ENCODE results near the gene MST1.

MST1 gene

DNA sequence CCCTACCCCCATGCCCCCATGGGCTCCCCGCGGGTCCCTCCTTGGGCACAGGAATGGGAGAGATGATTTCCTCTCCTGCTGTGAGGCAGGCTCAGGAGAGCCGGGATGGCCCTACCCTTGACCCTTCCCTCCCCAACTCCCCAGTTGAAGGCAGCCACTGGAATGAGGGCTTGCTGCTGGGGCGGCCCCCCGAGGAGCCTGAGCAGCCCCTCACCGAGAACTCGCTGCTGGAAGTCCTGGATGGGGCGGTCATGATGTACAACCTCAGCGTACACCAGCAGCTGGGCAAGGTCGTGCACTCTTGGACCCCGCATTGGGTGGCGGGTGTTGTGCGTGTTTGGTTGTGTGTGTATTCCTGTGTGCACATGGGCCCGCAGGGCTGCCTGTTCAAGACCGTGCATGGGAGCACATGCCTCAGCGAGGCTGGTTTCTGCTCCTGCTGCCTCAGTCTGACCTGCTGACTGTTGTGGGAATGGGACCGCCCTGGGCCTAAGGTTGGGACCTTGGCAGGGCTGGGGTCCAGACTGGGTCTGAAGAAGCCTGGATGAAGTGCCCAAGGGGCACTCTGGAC, 16.2 kb upstream of the MST1 start:
- TF ChIP-seq USF1 (IDR thresholded peaks at IDR 0.05) (no peak), RAD21 (IDR thresholded peaks at IDR 0.05; ENCODE audit: low read depth) (no peak), YY1 (IDR thresholded peaks at IDR 0.05; ENCODE audit: low read depth) (no peak), TCF12 (IDR thresholded peaks at IDR 0.05; ENCODE audit: low read depth) (no peak), CEBPB (IDR thresholded peaks at IDR 0.05) (no peak), ZBTB7A (IDR thresholded peaks at IDR 0.05; ENCODE audit: low read depth) (no peak)
- TF ChIP-seq, protein P1, sequence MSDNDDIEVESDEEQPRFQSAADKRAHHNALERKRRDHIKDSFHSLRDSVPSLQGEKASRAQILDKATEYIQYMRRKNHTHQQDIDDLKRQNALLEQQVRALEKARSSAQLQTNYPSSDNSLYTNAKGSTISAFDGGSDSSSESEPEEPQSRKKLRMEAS (IDR thresholded peaks at IDR 0.05) = no peak

DNA sequence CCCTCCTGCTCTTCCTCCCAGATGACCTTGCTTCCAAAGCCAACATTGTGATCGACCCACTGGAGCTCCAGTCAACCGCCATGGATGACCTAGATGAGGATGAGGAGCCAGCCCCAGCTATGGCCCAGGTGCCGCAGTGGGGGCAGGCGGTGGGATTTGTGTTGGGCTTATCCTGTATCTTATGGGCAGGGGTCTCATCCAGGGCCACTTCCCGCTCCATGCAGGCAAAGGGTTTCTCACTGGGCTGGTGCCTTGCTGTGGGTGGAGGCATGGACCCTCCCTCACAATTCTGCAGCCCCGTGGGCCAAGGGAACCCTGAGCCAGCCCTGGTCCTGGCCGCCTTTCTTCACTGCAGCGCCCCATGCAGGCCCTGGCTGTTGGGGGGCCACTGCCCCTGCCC, 15.4 kb upstream of the MST1 start:
- TF ChIP-seq EP300 (IDR thresholded peaks at IDR 0.05; ENCODE audit: borderline replicate concordance) (no peak), RAD21 (IDR thresholded peaks at IDR 0.05; ENCODE audit: low read depth) (no peak), USF1 (IDR thresholded peaks at IDR 0.05) (no peak), ZBTB7A (IDR thresholded peaks at IDR 0.05; ENCODE audit: low read depth) (no peak), CEBPB (IDR thresholded peaks at IDR 0.05) (no peak), TCF12 (IDR thresholded peaks at IDR 0.05; ENCODE audit: low read depth) (no peak), NFIC (IDR thresholded peaks at IDR 0.05) (no peak), TEAD4 (IDR thresholded peaks at IDR 0.05) (no peak), FOXM1 (IDR thresholded peaks at IDR 0.05; ENCODE audit: borderline replicate concordance, low read depth) (no peak), EGR1 (IDR thresholded peaks at IDR 0.05) (no peak), TAF1 (IDR thresholded peaks at IDR 0.05; ENCODE audit: low read depth) (no peak)
- TF ChIP-seq, protein P1 (IDR thresholded peaks at IDR 0.05) = no peak
- TF ChIP-seq, protein P2, sequence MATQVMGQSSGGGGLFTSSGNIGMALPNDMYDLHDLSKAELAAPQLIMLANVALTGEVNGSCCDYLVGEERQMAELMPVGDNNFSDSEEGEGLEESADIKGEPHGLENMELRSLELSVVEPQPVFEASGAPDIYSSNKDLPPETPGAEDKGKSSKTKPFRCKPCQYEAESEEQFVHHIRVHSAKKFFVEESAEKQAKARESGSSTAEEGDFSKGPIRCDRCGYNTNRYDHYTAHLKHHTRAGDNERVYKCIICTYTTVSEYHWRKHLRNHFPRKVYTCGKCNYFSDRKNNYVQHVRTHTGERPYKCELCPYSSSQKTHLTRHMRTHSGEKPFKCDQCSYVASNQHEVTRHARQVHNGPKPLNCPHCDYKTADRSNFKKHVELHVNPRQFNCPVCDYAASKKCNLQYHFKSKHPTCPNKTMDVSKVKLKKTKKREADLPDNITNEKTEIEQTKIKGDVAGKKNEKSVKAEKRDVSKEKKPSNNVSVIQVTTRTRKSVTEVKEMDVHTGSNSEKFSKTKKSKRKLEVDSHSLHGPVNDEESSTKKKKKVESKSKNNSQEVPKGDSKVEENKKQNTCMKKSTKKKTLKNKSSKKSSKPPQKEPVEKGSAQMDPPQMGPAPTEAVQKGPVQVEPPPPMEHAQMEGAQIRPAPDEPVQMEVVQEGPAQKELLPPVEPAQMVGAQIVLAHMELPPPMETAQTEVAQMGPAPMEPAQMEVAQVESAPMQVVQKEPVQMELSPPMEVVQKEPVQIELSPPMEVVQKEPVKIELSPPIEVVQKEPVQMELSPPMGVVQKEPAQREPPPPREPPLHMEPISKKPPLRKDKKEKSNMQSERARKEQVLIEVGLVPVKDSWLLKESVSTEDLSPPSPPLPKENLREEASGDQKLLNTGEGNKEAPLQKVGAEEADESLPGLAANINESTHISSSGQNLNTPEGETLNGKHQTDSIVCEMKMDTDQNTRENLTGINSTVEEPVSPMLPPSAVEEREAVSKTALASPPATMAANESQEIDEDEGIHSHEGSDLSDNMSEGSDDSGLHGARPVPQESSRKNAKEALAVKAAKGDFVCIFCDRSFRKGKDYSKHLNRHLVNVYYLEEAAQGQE (IDR thresholded peaks at IDR 0.05; ENCODE audit: low read depth) = no peak

DNA sequence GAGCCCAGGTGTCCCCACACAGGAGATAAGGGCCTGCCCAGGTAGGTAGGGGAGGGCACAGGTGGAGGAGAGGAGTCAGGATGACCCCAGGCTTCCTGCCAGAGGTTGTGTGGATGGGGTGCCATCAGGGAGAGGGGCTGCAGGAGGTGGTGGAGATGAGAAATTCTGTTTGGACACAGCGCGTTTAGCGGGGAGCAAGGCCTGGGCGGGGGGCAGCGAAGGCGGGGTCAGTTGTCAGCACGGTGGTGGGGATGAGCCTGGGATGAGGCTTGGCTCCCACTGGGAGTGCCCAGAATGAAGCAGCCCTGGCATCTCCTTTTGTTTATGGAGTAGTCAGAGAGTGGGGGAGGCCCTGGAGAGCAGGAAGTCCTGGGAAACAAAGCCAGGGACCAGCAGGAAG, 14.7 kb upstream of the MST1 start:
- TF ChIP-seq, protein P1 (IDR thresholded peaks at IDR 0.05) = no peak
- no peak for TF ChIP-seq EGR1 (IDR thresholded peaks at IDR 0.05)

- TF ChIP-seq RAD21 (IDR thresholded peaks at IDR 0.05; ENCODE audit: low read depth) (peak; percentile 74), ZBTB7A (IDR thresholded peaks at IDR 0.05; ENCODE audit: low read depth) (0 out of 2 replicates have a peak, but pooled peaks have one; percentile 55)
- TF ChIP-seq, protein P2 (IDR thresholded peaks at IDR 0.05; ENCODE audit: low read depth) = no peak
These were observed 14.2 kb upstream of the MST1 start for GRCh38 chr3:49703443-49703927.

- no peak for TF ChIP-seq YY1 (IDR thresholded peaks at IDR 0.05; ENCODE audit: low read depth)
- no peak for TF ChIP-seq CEBPB (IDR thresholded peaks at IDR 0.05)
- no peak for TF ChIP-seq RAD21 (IDR thresholded peaks at IDR 0.05; ENCODE audit: low read depth)
- no peak for TF ChIP-seq NFIC (IDR thresholded peaks at IDR 0.05)
- no peak for TF ChIP-seq TEAD4 (IDR thresholded peaks at IDR 0.05)
- TF ChIP-seq TCF12 (IDR thresholded peaks at IDR 0.05; ENCODE audit: low read depth) = no peak
- TF ChIP-seq EGR1 (IDR thresholded peaks at IDR 0.05) = no peak
- TF ChIP-seq, protein P2 (IDR thresholded peaks at IDR 0.05; ENCODE audit: low read depth) = no peak
- TF ChIP-seq ZBTB7A (IDR thresholded peaks at IDR 0.05; ENCODE audit: low read depth) = no peak
- TF ChIP-seq CREB1 (IDR thresholded peaks at IDR 0.05; ENCODE audit: low read depth) = no peak
- TF ChIP-seq USF1 (IDR thresholded peaks at IDR 0.05) = no peak
- TF ChIP-seq FOXM1 (IDR thresholded peaks at IDR 0.05; ENCODE audit: borderline replicate concordance, low read depth) = no peak
- TF ChIP-seq, protein P1 (IDR thresholded peaks at IDR 0.05) = no peak
- no peak for TF ChIP-seq EP300 (IDR thresholded peaks at IDR 0.05; ENCODE audit: borderline replicate concordance)
- TF ChIP-seq TAF1 (IDR thresholded peaks at IDR 0.05; ENCODE audit: low read depth) = no peak
These were observed 13.4 kb upstream of the MST1 start for GRCh38 chr3:49702672-49703071.

Measured in Ishikawa (cell line).